Fibroblast of mammary gland (primary cell): ENCODE results near the gene CELA1.

Experiments used
- DNase-seq: peaks from one replicate; pipeline ENCODE4 v3.0.0-alpha.2; 2010; ENCODE audit warnings: low read depth
- H3K4me3 ChIP-seq: 2 replicates; pipeline ENCODE4 v1.5.1; 2011; ENCODE audit warnings: low read depth, mild to moderate bottlenecking, low read length, moderate library complexity; ENCODE audit not compliant: control insufficient read depth
- CTCF ChIP-seq: conservative IDR thresholded peaks from 2 replicates; pipeline ENCODE4 v1.5.1; 2011; ENCODE audit warnings: low read depth, low read length, inconsistent platforms; ENCODE audit not compliant: control insufficient read depth, insufficient read depth

Gene CELA1

GRCh38 chr12:51335931-51336330 lies 10.5 kb downstream of the CELA1 start:
- no peak for DNase-seq
- no peak for TF ChIP-seq CTCF
- no peak overlapping the region for H3K4me3 ChIP-seq

GRCh38 chr12:51334764-51335163 lies 11.7 kb downstream of the CELA1 start:
- peak; percentile 69 for DNase-seq
- no peak for TF ChIP-seq CTCF
- no peak overlapping the region for H3K4me3 ChIP-seq

GRCh38 chr12:51333536-51333935 lies 12.9 kb downstream of the CELA1 start:
- TF ChIP-seq CTCF: no peak
- DNase-seq: no peak
- H3K4me3 ChIP-seq: no peak overlapping the region

- H3K4me3 ChIP-seq: no peak overlapping the region
- no peak for TF ChIP-seq CTCF
- no peak for DNase-seq
Measured at GRCh38 chr12:51330186-51330585, 16.3 kb downstream of the CELA1 start.

GRCh38 chr12:51329742-51330141 lies 16.7 kb downstream of the CELA1 start:
- no peak overlapping the region for H3K4me3 ChIP-seq
- TF ChIP-seq CTCF: no peak

GRCh38 chr12:51328587-51328986 lies 17.9 kb downstream of the CELA1 start:
- H3K4me3 ChIP-seq: no peak overlapping the region
- TF ChIP-seq CTCF: no peak
- DNase-seq: no peak

More at GRCh38 chr12:51329742-51330141, 16.7 kb downstream of the CELA1 start:
- no peak for DNase-seq
